HFF-Myc (cell line): ENCODE measurements around the gene MACIR.
A peak's percentile ranks its signal among the peaks of the same experiment; 100 is the strongest.

ENCODE experiments used
- DNase-seq: peaks from one replicate; pipeline ENCODE4 v3.0.0-alpha.2; 2011; ENCODE audit warnings: low read depth; ENCODE audit errors: extremely low read depth
- H3K4me3 ChIP-seq: replicated peaks from 2 replicates; pipeline ENCODE4 v1.5.1; 2011; ENCODE audit warnings: low read depth, mild to moderate bottlenecking, control low read depth, low read length
- CTCF ChIP-seq: IDR thresholded peaks from 2 replicates; pipeline ENCODE4 v1.5.1; 2012; ENCODE audit warnings: mild to moderate bottlenecking, low read depth, low read length, control low read depth; ENCODE audit errors: missing control alignments

Gene MACIR

GRCh38 chr5:103228588-103228987 lies 30.0 kb upstream of the MACIR start:
- no peak for TF ChIP-seq CTCF
- no peak for DNase-seq
- no peak overlapping the region for H3K4me3 ChIP-seq

- H3K4me3 ChIP-seq = no peak overlapping the region
- DNase-seq = peak; percentile 16
- TF ChIP-seq CTCF = peak; percentile 72
These were observed 26.1 kb upstream of the MACIR start for GRCh38 chr5:103232393-103232999.

DNA sequence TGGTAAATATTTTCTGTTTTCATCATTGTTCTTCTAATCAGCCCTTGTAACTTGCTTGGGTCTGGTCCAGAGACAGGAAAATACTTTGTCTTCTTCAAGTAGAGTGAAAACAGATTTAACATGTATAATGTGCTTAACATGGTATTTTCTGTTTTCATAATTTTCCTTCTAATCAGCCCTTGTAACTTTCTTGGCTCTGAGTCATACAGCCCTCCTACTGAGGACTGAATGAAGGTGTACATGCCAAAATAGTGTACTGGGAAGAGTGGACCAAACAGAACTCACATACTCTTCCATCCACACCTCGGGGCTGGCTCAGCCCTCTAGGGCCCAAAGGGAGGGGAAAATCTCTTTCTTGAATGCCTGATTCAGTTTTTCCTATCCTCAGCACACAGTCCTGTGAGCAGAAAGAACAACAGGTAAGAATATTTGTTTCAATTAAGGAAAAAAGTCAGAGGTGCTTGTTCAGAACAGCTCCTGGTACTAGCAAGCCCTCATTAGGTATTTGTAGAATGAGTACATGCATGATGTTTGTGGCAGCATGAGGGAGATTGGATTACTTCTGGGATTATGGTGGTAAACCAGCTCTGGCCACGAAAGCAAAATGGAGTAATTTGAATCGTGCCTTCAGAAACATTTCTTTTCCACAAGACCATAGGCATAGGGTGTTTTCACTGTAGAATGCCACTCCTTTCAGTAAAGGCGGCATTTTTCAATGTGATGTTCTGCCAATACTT lies 24.2 kb upstream of the MACIR start:
- DNase-seq = no peak
- no peak overlapping the region for H3K4me3 ChIP-seq
- TF ChIP-seq CTCF = no peak

GRCh38 chr5:103235891-103236290 lies 22.7 kb upstream of the MACIR start:
- H3K4me3 ChIP-seq = no peak overlapping the region
- TF ChIP-seq CTCF = no peak
- no peak for DNase-seq

DNA sequence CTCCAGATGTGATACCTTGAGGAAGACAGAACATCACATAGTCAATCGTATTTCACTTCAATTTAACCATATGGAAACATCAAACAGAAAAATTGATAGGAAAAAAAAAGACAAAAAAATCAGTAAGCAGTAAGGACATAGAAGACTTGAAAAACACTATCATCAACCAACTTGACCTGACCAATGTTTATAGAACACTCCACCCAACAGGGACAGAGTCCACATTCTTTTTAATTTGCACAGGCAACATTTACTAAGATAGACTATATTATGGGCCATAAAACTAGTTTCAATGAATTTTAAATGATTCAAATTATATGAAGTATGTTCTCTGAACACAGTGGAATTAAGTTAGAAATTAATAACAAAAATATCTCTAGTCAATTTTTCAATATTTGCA lies 20.8 kb upstream of the MACIR start:
- DNase-seq = no peak
- H3K4me3 ChIP-seq = no peak overlapping the region
- no peak for TF ChIP-seq CTCF

- no peak for DNase-seq
- no peak overlapping the region for H3K4me3 ChIP-seq
- no peak for TF ChIP-seq CTCF
These were observed 14.9 kb upstream of the MACIR start for GRCh38 chr5:103243665-103244064.
